Thyroid gland (tissue), 4 donors: Measurements from ENCODE around the gene KREMEN1. TPM values are rescaled to one million over a fixed set of nuclear protein-coding genes. Genes with fewer than 3 reads are reported as not detected.

ENCODE experiments used
- DNase-seq, 2 donors: peaks; one replicate each; pipeline ENCODE4 v3.0.0-alpha.2; 2019
- H3K27ac ChIP-seq, 3 donors: fragments of 200-600 bp; sonication (generic); 1 replicate in 2 of 3; 2 replicates in 1 of 3; pipeline ENCODE4 v1.5.1; 2016 to 2019; ENCODE audit warnings: mild to moderate bottlenecking in 1 of 3, moderate library complexity in 1 of 3
- H3K27me3 ChIP-seq: fragments of 200-600 bp; sonication (generic); one replicate; pipeline ENCODE4 v1.5.1; 2019
- H3K36me3 ChIP-seq, 2 donors: fragments of 200-600 bp; sonication (generic); one replicate each; pipeline ENCODE4 v1.5.1; 2016 to 2019
- H3K4me1 ChIP-seq, 2 donors: fragments of 200-600 bp; sonication (generic); one replicate each; pipeline ENCODE4 v1.5.1; 2017 to 2019
- H3K4me3 ChIP-seq, 3 donors: fragments of 200-600 bp; sonication (generic); replicated peaks in 1 of 3; 1 replicate in 2 of 3; 2 replicates in 1 of 3; pipeline ENCODE4 v1.5.1; 2016; ENCODE audit warnings: mild to moderate bottlenecking in 1 of 3
- H3K9me3 ChIP-seq: fragments of 200-600 bp; sonication (generic); one replicate; pipeline ENCODE4 v1.5.1; 2017
- POLR2A ChIP-seq, 2 donors: fragments of 450-650 bp; IDR thresholded peaks; one replicate each; pipeline ENCODE4 v1.6.1; 2017; ENCODE audit warnings: antibody characterized with exemption in 2 of 2, mild to moderate bottlenecking in 2 of 2, moderate library complexity in 1 of 2
- WGBS, 2 donors: methylation state at CpG; one replicate each; pipeline ENCODE4 v1.1.5; 2017; 5-methylcytosine and 5-hydroxymethylcytosine counted together
- intact Hi-C: fragments of 100-400 bp; cut with DNase I; formaldehyde crosslinking; loops from one replicate; pipeline ENCODE4 v1.15.1; 2023
- total RNA-seq, 4 donors: library from RNA; depleted of rRNA; stranded (reverse); fragments of >200 nt; gene quantifications; one replicate each; pipeline ENCODE4 v1.2.3, GENCODE V29; 2016
- TF ChIP-seq, protein P1 (sequence below), 6 experiments: fragments of 200-600 bp in 3 of 6; fragments of 450-650 bp in 3 of 6; sonication (generic) in 3 of 6; IDR thresholded peaks; one replicate each; pipeline ENCODE4 v1.5.1; 2016 to 2019; ENCODE audit warnings: antibody characterized with exemption in 6 of 6, mild to moderate bottlenecking in 2 of 6, inconsistent platforms in 1 of 6, moderate library complexity in 1 of 6

KREMEN1 gene
- total RNA-seq, 4 donors from 2014 or later: 18.1 to 27.1 (median 25.6) TPM

DNA sequence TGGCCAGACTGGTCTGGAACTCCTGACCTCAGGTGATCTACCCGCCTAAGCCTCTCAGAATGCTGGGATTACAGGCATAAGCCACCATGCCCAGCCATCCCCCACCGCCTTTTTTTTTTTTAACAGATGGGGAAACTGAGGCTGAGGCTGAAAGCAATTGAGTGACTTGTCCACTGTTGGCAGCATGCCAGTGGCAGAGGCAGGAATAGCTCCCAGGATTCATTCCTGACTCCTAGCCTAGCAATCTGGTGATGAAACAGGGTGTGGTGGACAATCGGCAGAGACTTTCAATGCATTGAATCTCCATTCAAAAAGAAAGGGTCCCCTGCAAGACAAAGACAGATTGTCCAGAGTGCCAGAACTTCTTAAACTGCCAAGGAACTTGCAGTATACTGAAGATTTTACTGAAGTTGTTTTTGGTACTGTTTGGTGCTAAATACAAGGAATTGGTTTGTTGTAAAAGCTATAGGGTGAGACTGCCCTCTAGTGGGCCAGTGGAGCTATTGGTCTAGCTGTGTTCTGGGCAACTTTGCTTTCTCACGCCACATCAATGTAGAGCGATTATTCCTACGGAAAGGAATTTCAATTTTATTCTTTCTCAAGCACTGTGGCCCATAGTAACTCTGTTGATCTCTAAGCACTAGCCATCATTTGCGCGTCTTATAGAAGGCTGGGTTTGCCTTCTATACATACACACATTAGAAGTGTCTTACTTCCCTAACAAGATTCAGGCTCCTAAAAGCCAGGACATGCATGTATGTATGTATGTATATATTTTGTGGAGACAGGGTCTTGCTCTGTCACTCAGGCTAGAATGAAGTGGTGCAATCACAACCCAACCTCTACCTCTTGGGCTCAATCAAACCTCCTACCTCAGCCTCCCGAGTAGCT lies 32.2 kb upstream of the KREMEN1 start:
- no peaks in the 10 kb centered on the region for H3K27me3 ChIP-seq

DNA sequence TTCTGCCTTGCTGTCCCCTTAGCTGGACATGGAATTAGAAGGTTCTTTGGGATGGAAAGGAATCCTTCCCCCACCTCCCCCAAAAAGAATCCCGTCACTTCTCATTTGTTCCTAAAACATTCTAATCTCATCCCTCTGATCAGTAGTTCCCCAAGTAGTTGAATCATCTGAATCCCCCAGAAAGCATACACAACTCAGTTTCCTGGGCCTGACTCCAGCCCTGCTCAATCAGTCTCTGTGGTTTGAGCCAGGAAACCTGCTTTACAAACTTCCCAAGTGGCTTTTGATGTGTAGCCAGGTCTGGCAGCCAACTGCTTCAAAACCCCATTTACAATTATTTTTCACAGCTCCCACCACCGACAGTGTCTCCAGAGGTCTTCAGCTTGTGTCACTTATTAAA lies 31.4 kb upstream of the KREMEN1 start:
- intact Hi-C loops: loop anchor here (2.0 to 10.0 kb wide), 3 partner anchors 187 to 997 kb away; no protein-coding TSS in a partner anchor
- 9 to 23% methylated on average over 2 of the region's 2 CpGs for WGBS, 2 donors
- Histone ChIP-seq H3K4me1 (peaks cover 12 to 14% of the 10 kb centered on the region in 2 donors), H3K36me3 (peaks cover 0 to 3% of the 10 kb centered on the region in 2 donors), H3K4me3 (no peak overlapping the region), H3K27ac (no peak overlapping the region), H3K27me3 (no peaks in the 10 kb centered on the region), H3K9me3 (no peaks in the 10 kb centered on the region)
- no peak for TF ChIP-seq POLR2A (IDR thresholded peaks at IDR 0.05)
- TF ChIP-seq, protein P1, sequence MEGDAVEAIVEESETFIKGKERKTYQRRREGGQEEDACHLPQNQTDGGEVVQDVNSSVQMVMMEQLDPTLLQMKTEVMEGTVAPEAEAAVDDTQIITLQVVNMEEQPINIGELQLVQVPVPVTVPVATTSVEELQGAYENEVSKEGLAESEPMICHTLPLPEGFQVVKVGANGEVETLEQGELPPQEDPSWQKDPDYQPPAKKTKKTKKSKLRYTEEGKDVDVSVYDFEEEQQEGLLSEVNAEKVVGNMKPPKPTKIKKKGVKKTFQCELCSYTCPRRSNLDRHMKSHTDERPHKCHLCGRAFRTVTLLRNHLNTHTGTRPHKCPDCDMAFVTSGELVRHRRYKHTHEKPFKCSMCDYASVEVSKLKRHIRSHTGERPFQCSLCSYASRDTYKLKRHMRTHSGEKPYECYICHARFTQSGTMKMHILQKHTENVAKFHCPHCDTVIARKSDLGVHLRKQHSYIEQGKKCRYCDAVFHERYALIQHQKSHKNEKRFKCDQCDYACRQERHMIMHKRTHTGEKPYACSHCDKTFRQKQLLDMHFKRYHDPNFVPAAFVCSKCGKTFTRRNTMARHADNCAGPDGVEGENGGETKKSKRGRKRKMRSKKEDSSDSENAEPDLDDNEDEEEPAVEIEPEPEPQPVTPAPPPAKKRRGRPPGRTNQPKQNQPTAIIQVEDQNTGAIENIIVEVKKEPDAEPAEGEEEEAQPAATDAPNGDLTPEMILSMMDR (IDR thresholded peaks at IDR 0.05): no peak
- DNase-seq: peak; percentile 65 to 66

More for the DNA sequence above, 32.2 kb upstream of the KREMEN1 start:
- Histone ChIP-seq H3K27ac (no peak overlapping the region), H3K4me1 (peaks cover 12 to 14% of the 10 kb centered on the region in 2 donors), H3K9me3 (no peaks in the 10 kb centered on the region), H3K36me3 (no peaks in the 10 kb centered on the region), H3K4me3 (no peak overlapping the region)
- intact Hi-C loops: loop anchor here (2.0 to 10.0 kb wide), 3 partner anchors 186 to 996 kb away; no protein-coding TSS in a partner anchor
- DNase-seq: peak; percentile 73 to 80
- 31 to 38% methylated on average over 9 of the region's 9 CpGs for WGBS, 2 donors
- TF ChIP-seq, protein P1 (IDR thresholded peaks at IDR 0.05): peak; percentile 92 to 96 (median 94)
- no peak for TF ChIP-seq POLR2A (IDR thresholded peaks at IDR 0.05)

DNA sequence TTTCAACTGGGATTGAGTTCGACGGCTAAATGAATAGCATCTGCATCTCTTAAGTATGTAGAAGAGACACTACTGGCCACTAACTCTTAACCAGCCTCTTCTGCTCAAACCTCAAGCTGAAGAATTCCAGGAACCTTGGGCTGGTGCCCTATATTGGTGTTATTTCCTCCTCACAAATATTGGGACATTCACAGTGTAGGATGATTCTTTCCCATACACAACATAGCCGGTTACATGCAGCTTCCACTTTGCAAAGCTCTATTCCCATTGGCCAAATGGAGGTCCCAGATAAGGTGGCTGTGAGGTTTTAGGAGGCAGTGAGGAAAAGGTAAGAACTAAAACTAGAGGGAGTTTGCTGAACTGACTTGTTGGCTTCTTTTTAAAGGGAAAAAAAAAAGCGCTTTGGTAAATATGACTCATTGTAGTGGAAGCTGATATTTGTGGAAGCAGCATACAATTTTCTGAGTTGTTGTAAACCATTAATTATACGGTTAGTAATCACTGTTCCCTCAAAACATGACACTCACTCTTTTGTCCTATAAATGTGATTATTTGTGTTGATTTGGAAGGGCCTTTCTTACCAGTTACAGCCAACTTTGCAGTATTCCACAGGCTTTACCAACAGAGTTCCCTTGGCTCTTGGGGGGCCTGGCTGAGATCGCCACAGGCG lies 28.8 kb upstream of the KREMEN1 start:
- Histone ChIP-seq H3K27me3 (no peaks in the 10 kb centered on the region), H3K4me1 (peaks cover 12 to 14% of the 10 kb centered on the region in 2 donors), H3K9me3 (no peaks in the 10 kb centered on the region), H3K27ac (peak overlapping the region in 1 of 3 donors; percentile 47), H3K4me3 (no peak overlapping the region), H3K36me3 (peaks cover 12 to 20% of the 10 kb centered on the region in 2 donors)
- 85 to 90% methylated on average over 7 of the region's 7 CpGs for WGBS, 2 donors
- intact Hi-C loops: loop anchor here (10.0 kb wide), 2 partner anchors 449 to 999 kb away; no protein-coding TSS in a partner anchor
- no peak for TF ChIP-seq POLR2A (IDR thresholded peaks at IDR 0.05)
- TF ChIP-seq, protein P1 (IDR thresholded peaks at IDR 0.05): no peak
- DNase-seq: no peak

DNA sequence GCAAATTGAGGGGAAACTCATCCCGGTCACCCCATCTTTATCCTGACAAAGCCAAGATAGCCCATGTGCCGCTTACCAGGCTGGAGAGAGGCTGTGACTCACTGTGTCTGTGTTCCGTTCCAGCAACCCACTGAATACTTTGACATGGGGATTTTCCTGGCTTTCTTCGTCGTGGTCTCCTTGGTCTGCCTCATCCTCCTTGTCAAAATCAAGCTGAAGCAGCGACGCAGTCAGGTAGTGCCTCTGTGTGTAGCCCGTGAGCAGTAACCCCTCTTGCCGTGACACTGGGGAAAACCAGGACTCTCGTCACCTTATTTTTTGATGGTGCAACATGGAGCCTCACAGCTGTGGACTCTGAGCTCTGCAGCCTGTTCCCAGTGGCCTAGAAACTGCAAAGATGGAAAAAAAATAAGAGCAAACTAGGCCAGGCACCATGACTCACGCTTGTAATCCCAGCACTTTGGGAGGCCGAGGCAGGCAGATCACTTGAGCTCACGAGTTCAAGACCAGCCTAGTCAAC lies 28.1 kb upstream of the KREMEN1 start:
- peaks cover 12 to 14% of the 10 kb centered on the region in 2 donors for H3K4me1 ChIP-seq
- no peak for DNase-seq
- WGBS, 2 donors: 81 to 91% methylated on average over 13 of the region's 13 CpGs
- H3K9me3 ChIP-seq: no peaks in the 10 kb centered on the region
- intact Hi-C loops: loop anchor here (10.0 kb wide), 2 partner anchors 450 to 1000 kb away; no protein-coding TSS in a partner anchor
- H3K4me3 ChIP-seq: no peak overlapping the region
- peak overlapping the region in 1 of 3 donors; percentile 47 for H3K27ac ChIP-seq
- peaks cover 18 to 27% of the 10 kb centered on the region in 2 donors for H3K36me3 ChIP-seq
- TF ChIP-seq, protein P1 (IDR thresholded peaks at IDR 0.05): no peak
- no peak for TF ChIP-seq POLR2A (IDR thresholded peaks at IDR 0.05)
- no peaks in the 10 kb centered on the region for H3K27me3 ChIP-seq
